ENCODE measurements around the gene LRPPRC. TPM values are rescaled to one million over a fixed set of nuclear protein-coding genes. Genes with fewer than 3 reads are reported as not detected.

The LRPPRC gene
- total RNA-seq, 4 donors from 2014 or later: 47.1 to 66.7 (median 55.6) TPM

GRCh38 chr2:43977677-43978375 is 18.0 kb downstream of the LRPPRC start:
- TF ChIP-seq CTCF (IDR thresholded peaks at IDR 0.05; ENCODE audit: low read depth): no peak

DNA sequence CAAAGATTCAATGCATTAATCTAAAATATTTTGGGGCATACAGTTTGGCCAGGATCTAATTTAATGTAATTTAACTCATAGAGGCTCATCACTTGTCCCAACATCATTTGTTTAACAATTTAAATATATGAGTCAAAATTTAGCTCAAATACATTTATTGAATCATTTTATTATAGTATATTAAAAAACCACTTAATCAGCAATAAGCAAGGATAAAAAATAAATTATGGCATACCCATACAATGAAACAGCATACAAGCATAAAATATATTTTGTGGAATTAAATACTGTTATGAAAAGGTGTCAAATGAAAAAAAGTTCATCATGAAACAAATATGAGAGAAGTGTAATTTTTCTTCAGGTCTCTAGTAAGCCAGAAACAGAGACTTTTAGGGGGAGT is 34.9 kb downstream of the LRPPRC start:
- no peak for TF ChIP-seq CTCF (IDR thresholded peaks at IDR 0.05; ENCODE audit: low read depth)

GRCh38 chr2:43958397-43959275 is 37.2 kb downstream of the LRPPRC start:
- TF ChIP-seq CTCF (IDR thresholded peaks at IDR 0.05; ENCODE audit: low read depth): no peak

GRCh38 chr2:43950383-43951008 is 45.3 kb downstream of the LRPPRC start:
- no peak for TF ChIP-seq CTCF (IDR thresholded peaks at IDR 0.05; ENCODE audit: low read depth)

GRCh38 chr2:43948370-43948769 is 47.4 kb downstream of the LRPPRC start:
- TF ChIP-seq CTCF (IDR thresholded peaks at IDR 0.05; ENCODE audit: low read depth): no peak

- no peak for TF ChIP-seq CTCF (IDR thresholded peaks at IDR 0.05; ENCODE audit: low read depth)
Observed at GRCh38 chr2:43946685-43947084, 49.1 kb downstream of the LRPPRC start.

DNA sequence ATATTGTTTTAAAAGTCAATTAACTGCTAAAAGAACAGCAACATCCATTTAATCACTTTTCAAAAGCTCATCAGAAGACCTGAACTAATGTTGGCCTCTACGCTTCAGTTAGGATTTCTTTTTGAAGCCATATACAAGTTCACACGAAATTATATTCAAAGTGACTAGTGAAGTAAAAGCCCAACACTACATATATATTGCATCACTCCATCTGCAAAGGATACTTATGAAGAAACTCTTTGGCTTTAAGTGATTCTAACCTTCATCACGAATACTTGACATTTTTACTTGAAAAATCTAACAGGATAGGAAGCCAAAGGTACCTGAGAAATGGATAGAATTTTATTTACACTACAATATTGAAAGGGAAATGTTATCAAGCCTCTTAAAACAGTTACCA is 50.4 kb downstream of the LRPPRC start:
- TF ChIP-seq CTCF (IDR thresholded peaks at IDR 0.05; ENCODE audit: low read depth): no peak
